Vagina (tissue), 2 donors: Measurements from ENCODE around the gene CCL8. TPM values are rescaled to one million over a fixed set of nuclear protein-coding genes. Genes with fewer than 3 reads are reported as not detected.

Experiments used
- DNase-seq, 2 donors: peaks; one replicate each; pipeline ENCODE4 v3.0.0-alpha.2; 2017; ENCODE audit errors: extremely low spot score in 2 of 2
- H3K27ac ChIP-seq: fragments of 200-600 bp; sonication (generic); one replicate; pipeline ENCODE4 v1.5.1; 2019
- H3K27me3 ChIP-seq: fragments of 200-600 bp; sonication (generic); one replicate; pipeline ENCODE4 v1.5.1; 2019
- H3K36me3 ChIP-seq, 2 donors: fragments of 200-600 bp; sonication (generic); one replicate each; pipeline ENCODE4 v1.5.1; 2017 to 2019
- H3K4me1 ChIP-seq: fragments of 200-600 bp; sonication (generic); one replicate; pipeline ENCODE4 v1.5.1; 2019
- H3K4me3 ChIP-seq, 2 donors: fragments of 200-600 bp; sonication (generic); 1 replicate in 1 of 2; 2 replicates in 1 of 2; pipeline ENCODE4 v1.5.1; 2016 to 2019
- H3K9me3 ChIP-seq: fragments of 200-600 bp; sonication (generic); one replicate; pipeline ENCODE4 v1.5.1; 2019
- POLR2A ChIP-seq, 2 donors: fragments of 450-650 bp; IDR thresholded peaks; one replicate each; pipeline ENCODE4 v1.6.1; 2017; ENCODE audit warnings: antibody characterized with exemption in 2 of 2, mild to moderate bottlenecking in 2 of 2, moderate library complexity in 2 of 2
- POLR2AphosphoS5 ChIP-seq, 2 donors: sonication (generic); formaldehyde crosslinking; IDR thresholded peaks; one replicate each; pipeline ENCODE4 v1.9.0; 2017; ENCODE audit warnings: antibody characterized with exemption in 2 of 2, mild to moderate bottlenecking in 2 of 2, low read depth in 1 of 2; ENCODE audit not compliant: insufficient read depth in 1 of 2
- intact Hi-C: fragments of 100-400 bp; cut with DNase I; formaldehyde crosslinking; loops from one replicate; pipeline ENCODE4 v1.15.1; 2023
- total RNA-seq: library from RNA; depleted of rRNA; stranded (reverse); fragments of >200 nt; gene quantifications from one replicate; pipeline ENCODE4 v1.2.3, GENCODE V29; 2016
- TF ChIP-seq, protein P1 (sequence below), 3 experiments: fragments of 450-650 bp in 2 of 3; fragments of 200-600 bp in 1 of 3; sonication (generic) in 1 of 3; IDR thresholded peaks; one replicate each; pipeline ENCODE4 v1.5.1; 2017 to 2019; ENCODE audit warnings: antibody characterized with exemption in 3 of 3, mild to moderate bottlenecking in 2 of 3, moderate library complexity in 2 of 3

Gene CCL8
- total RNA-seq, 1 donor from 2014 or later = 1.5 TPM

DNA sequence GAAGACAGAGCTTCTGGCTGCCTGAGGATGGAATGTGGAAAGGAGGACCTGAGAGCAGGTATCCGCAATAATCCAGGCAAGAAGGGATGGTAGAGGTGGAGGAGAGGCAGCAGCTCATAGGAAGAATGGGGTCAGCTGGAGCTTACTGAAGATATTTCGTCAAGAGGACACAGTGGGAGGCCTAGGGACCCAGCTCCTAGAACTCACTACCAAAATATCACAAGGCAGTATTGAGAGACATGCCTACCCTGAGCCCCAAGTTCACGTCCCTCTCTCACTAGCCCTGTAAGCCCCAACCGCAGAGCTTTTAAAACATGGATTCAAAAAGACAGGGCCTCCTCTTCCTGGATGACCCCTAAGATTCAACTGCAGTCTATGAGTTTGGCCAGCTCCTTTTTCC, 14.2 kb upstream of the CCL8 start:
- H3K9me3 ChIP-seq = no peaks in the 10 kb centered on the region
- intact Hi-C loops = no loop called here
- TF ChIP-seq, protein P1, sequence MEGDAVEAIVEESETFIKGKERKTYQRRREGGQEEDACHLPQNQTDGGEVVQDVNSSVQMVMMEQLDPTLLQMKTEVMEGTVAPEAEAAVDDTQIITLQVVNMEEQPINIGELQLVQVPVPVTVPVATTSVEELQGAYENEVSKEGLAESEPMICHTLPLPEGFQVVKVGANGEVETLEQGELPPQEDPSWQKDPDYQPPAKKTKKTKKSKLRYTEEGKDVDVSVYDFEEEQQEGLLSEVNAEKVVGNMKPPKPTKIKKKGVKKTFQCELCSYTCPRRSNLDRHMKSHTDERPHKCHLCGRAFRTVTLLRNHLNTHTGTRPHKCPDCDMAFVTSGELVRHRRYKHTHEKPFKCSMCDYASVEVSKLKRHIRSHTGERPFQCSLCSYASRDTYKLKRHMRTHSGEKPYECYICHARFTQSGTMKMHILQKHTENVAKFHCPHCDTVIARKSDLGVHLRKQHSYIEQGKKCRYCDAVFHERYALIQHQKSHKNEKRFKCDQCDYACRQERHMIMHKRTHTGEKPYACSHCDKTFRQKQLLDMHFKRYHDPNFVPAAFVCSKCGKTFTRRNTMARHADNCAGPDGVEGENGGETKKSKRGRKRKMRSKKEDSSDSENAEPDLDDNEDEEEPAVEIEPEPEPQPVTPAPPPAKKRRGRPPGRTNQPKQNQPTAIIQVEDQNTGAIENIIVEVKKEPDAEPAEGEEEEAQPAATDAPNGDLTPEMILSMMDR (IDR thresholded peaks at IDR 0.05) = no peak
- no peak for TF ChIP-seq POLR2AphosphoS5 (IDR thresholded peaks at IDR 0.05; ENCODE audit: insufficient read depth in 1 of 2, low read depth in 1 of 2)
- no peak for TF ChIP-seq POLR2A (IDR thresholded peaks at IDR 0.05)

GRCh38 chr17:34305606-34306005, 13.6 kb upstream of the CCL8 start:
- Histone ChIP-seq H3K4me3 (no peak overlapping the region), H3K27ac (no peak overlapping the region), H3K9me3 (no peaks in the 10 kb centered on the region), H3K36me3 (no peaks in the 10 kb centered on the region), H3K27me3 (no peaks in the 10 kb centered on the region), H3K4me1 (peaks cover 27% of the 10 kb centered on the region)
- DNase-seq = peak in 1 of 2 donors; percentile 32
- intact Hi-C loops = no loop called here
- TF ChIP-seq, protein P1 (IDR thresholded peaks at IDR 0.05) = no peak
- no peak for TF ChIP-seq POLR2AphosphoS5 (IDR thresholded peaks at IDR 0.05; ENCODE audit: insufficient read depth in 1 of 2, low read depth in 1 of 2)
- no peak for TF ChIP-seq POLR2A (IDR thresholded peaks at IDR 0.05)

More for the DNA sequence above, 14.2 kb upstream of the CCL8 start:
- peaks cover 32% of the 10 kb centered on the region for H3K4me1 ChIP-seq
- H3K4me3 ChIP-seq = no peak overlapping the region
- H3K27ac ChIP-seq = no peak overlapping the region
- peak in 1 of 2 donors; percentile 58 for DNase-seq
- no peaks in the 10 kb centered on the region for H3K36me3 ChIP-seq
- H3K27me3 ChIP-seq = no peaks in the 10 kb centered on the region

- intact Hi-C loops = no loop called here
- Histone ChIP-seq H3K4me1 (peaks cover 25% of the 10 kb centered on the region), H3K27me3 (no peaks in the 10 kb centered on the region), H3K27ac (no peak overlapping the region), H3K36me3 (no peaks in the 10 kb centered on the region), H3K9me3 (no peaks in the 10 kb centered on the region), H3K4me3 (no peak overlapping the region)
- TF ChIP-seq, protein P1 (IDR thresholded peaks at IDR 0.05) = peak in 1 of 3 experiments; percentile 18
- no peak for TF ChIP-seq POLR2AphosphoS5 (IDR thresholded peaks at IDR 0.05; ENCODE audit: insufficient read depth in 1 of 2, low read depth in 1 of 2)
- peak; percentile 55 to 71 for DNase-seq
These were observed 12.8 kb upstream of the CCL8 start for GRCh38 chr17:34306466-34306865.

DNA sequence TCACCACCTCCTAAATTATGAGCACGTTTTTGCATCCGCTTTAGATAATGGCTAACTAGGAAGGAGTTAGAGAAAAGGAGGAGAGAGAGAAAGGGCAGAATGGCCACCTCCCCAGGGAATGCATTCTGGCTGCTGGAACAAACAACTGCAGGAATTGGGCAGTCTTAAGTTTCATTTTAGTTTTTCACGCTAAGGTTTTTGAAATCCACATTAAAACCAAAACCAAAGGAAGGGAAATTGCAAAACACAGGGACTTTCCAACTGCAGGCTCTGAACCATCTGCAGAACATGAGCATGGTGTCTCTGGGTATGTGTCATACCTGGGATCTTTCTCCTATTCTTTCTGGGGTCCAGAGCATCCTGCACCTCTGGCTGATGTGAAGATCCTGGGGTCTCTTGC, 12.1 kb upstream of the CCL8 start:
- H3K9me3 ChIP-seq = no peaks in the 10 kb centered on the region
- no peak overlapping the region for H3K4me3 ChIP-seq
- peak; percentile 40 to 60 for DNase-seq
- TF ChIP-seq, protein P1 (IDR thresholded peaks at IDR 0.05) = no peak
- TF ChIP-seq POLR2AphosphoS5 (IDR thresholded peaks at IDR 0.05; ENCODE audit: insufficient read depth in 1 of 2, low read depth in 1 of 2) (peak in 1 of 2 donors; percentile 24), POLR2A (IDR thresholded peaks at IDR 0.05) (no peak)
- intact Hi-C loops = no loop called here
- peak overlapping the region; percentile 4 for H3K27ac ChIP-seq
- no peaks in the 10 kb centered on the region for H3K27me3 ChIP-seq
- no peaks in the 10 kb centered on the region for H3K36me3 ChIP-seq
- peaks cover 29% of the 10 kb centered on the region for H3K4me1 ChIP-seq

DNA sequence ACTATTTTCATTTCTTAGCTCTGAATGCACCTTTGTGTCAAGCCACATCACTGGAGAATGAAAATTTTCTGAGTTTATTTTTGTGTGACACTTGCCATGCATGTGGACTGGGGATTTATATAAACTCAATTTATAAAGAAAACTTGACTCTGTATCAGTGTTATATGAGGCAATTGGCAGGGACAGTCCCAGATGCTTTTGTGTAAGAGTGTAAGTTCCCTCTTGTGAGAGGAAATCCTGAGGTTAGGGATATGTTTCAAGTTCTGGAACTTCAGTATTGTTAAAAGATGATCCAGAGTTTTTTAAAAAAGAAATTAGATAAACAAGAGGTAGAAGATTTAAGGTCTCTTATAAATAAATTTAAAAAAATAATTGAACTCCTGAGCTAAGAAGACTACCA, 10.9 kb upstream of the CCL8 start:
- H3K36me3 ChIP-seq = no peaks in the 10 kb centered on the region
- no peak overlapping the region for H3K4me3 ChIP-seq
- peaks cover 41% of the 10 kb centered on the region for H3K4me1 ChIP-seq
- H3K9me3 ChIP-seq = no peaks in the 10 kb centered on the region
- H3K27me3 ChIP-seq = no peaks in the 10 kb centered on the region
- no peak for TF ChIP-seq POLR2AphosphoS5 (IDR thresholded peaks at IDR 0.05; ENCODE audit: insufficient read depth in 1 of 2, low read depth in 1 of 2)
- TF ChIP-seq, protein P1 (IDR thresholded peaks at IDR 0.05) = no peak
- no peak for TF ChIP-seq POLR2A (IDR thresholded peaks at IDR 0.05)
- no peak overlapping the region for H3K27ac ChIP-seq
- DNase-seq = no peak
- intact Hi-C loops = no loop called here
